HepG2 (cell line): ENCODE measurements around the gene KRTAP10-10. TPM values are rescaled to one million over a fixed set of nuclear protein-coding genes. Genes with fewer than 3 reads are reported as not detected.
"Not testable (repeated sequence)": the region's sequence is repeated elsewhere in the genome, so short reads cannot be mapped to it uniquely, and the experiment has no call there.

ENCODE experiments used
- ATAC-seq: fragments of 200-7000 bp; cut with Tn5 transposase; 3 replicates; pipeline ENCODE4 v1.9.1; 2020; ENCODE audit warnings: mild to moderate bottlenecking, moderate library complexity
- BruUV-seq: library from RNA; stranded (reverse); fragments of 400-500 nt; replicated peaks from 2 replicates; lab custom pipeline; 2021; lab: Mats Ljungman, UMichigan
- CTCF ChIA-PET: fragments of 300-600 bp; formaldehyde crosslinking; extraction: SDS; loops from one replicate; lab custom pipeline; 2021; ENCODE audit warnings: low total read pairs, inconsistent platforms, low intra/inter-chr PET ratio; lab: Yijun Ruan, JAX
- POLR2A ChIA-PET: fragments of 350-600 bp; sonication (Branson Sonifier 250); formaldehyde crosslinking; loops from one replicate; lab custom pipeline; 2020; ENCODE audit warnings: antibody characterized with exemption, inconsistent platforms; lab: Yijun Ruan, JAX
- DNase-seq: peaks from one replicate; pipeline ENCODE4 v3.0.0-alpha.2; 2015; ENCODE audit warnings: low spot score
- FAIRE-seq: peaks from 3 replicates; lab custom pipeline; 2011; peaks lifted over from hg19 to GRCh38; lab: Jason Lieb, UNC
- H2AFZ ChIP-seq: one replicate; pipeline ENCODE4 v1.6.1; 2011; ENCODE audit warnings: low read length, inconsistent platforms
- H3K27ac ChIP-seq: fragments of 300-600 bp; 3 replicates; pipeline ENCODE4 v1.8.0; 2011; ENCODE audit warnings: mixed run types, mild to moderate bottlenecking, mixed read lengths, low read length, inconsistent platforms; ENCODE audit not compliant: insufficient read depth; ENCODE audit errors: extremely low read length
- H3K27me3 ChIP-seq, 2 experiments: fragments of 200-600 bp in 1 of 2; 2 replicates in 1 of 2; 3 replicates in 1 of 2; pipeline versions ENCODE4 v1.6.0 to v1.8.0; 2011; ENCODE audit warnings: low read length in 2 of 2, mild to moderate bottlenecking in 2 of 2, moderate library complexity in 2 of 2, inconsistent platforms in 1 of 2; ENCODE audit not compliant: insufficient read depth in 2 of 2, control insufficient read depth in 1 of 2
- H3K36me3 ChIP-seq, 2 experiments: fragments of 200-600 bp in 1 of 2; replicated peaks in 1 of 2; 2 replicates in 1 of 2; 3 replicates in 1 of 2; pipeline versions ENCODE4 v1.5.1 to v1.8.0; 2011; ENCODE audit warnings: low read length in 2 of 2, inconsistent platforms in 1 of 2; ENCODE audit not compliant: insufficient read depth in 2 of 2, control insufficient read depth in 1 of 2
- H3K4me1 ChIP-seq: 2 replicates; pipeline ENCODE4 v1.5.1; 2012; ENCODE audit warnings: low read length, inconsistent platforms; ENCODE audit not compliant: insufficient read depth
- H3K4me2 ChIP-seq: 2 replicates; pipeline ENCODE4 v1.6.0; 2011; ENCODE audit warnings: low read depth, low read length, inconsistent platforms
- H3K4me3 ChIP-seq, 3 experiments: fragments of 200-600 bp in 1 of 3; sonication (generic), shearing (Covaris generic) in 1 of 3; replicated peaks in 1 of 3; 2 replicates each; pipeline ENCODE4 v1.5.1; 2011 to 2016; ENCODE audit warnings: low read length in 3 of 3, inconsistent platforms in 2 of 3, low read depth in 2 of 3, mild to moderate bottlenecking in 2 of 3, control low read depth in 1 of 3, mixed read lengths in 1 of 3; ENCODE audit not compliant: insufficient read depth in 1 of 3
- H3K79me2 ChIP-seq: one replicate; pipeline ENCODE4 v1.6.1; 2011; ENCODE audit warnings: low read length, inconsistent platforms; ENCODE audit not compliant: insufficient read depth
- H3K9ac ChIP-seq: 2 replicates; pipeline ENCODE4 v1.6.0; 2011; ENCODE audit warnings: mild to moderate bottlenecking, low read depth, low read length, inconsistent platforms; ENCODE audit not compliant: insufficient read depth
- H3K9me3 ChIP-seq: 2 replicates; pipeline ENCODE4 v1.5.1; 2012; ENCODE audit warnings: mild to moderate bottlenecking, low read length
- H4K20me1 ChIP-seq: 2 replicates; pipeline ENCODE4 v1.6.0; 2011; ENCODE audit warnings: inconsistent platforms, mild to moderate bottlenecking, low read length, moderate library complexity; ENCODE audit not compliant: insufficient read depth
- AKAP8 ChIP-seq: sonication (generic); formaldehyde crosslinking; IDR thresholded peaks from 2 replicates; pipeline ENCODE4 v1.5.1; 2020; ENCODE audit warnings: mild to moderate bottlenecking, missing genetic modification reagents
- MLXIP ChIP-seq: sonication (generic); formaldehyde crosslinking; IDR thresholded peaks from 2 replicates; pipeline ENCODE4 v1.9.0; 2021; ENCODE audit warnings: missing genetic modification reagents, borderline replicate concordance
- NFYC ChIP-seq: IDR thresholded peaks from 2 replicates; pipeline ENCODE4 v1.6.1; 2016; ENCODE audit warnings: missing genetic modification reagents, missing compliant biosample characterization
- WGBS: methylation state at CpG from one replicate; pipeline ENCODE4 v1.1.6; 2017; ENCODE audit warnings: low lambda C conversion rate; 5-methylcytosine and 5-hydroxymethylcytosine counted together
- in situ Hi-C: cut with HindIII; loops from 2 replicates; pipeline ENCODE4 v1.10.0; 2017; ENCODE audit warnings: low pct_unique_long_range_greater_than_20kb; ENCODE audit not compliant: extremely low pct_ligation_motif_present
- intact Hi-C: fragments of 100-400 bp; cut with micrococcal nuclease; formaldehyde crosslinking; loops from one replicate; pipeline ENCODE4 v1.10.0; 2022; ENCODE audit not compliant: unreplicated experiment
- polyA plus RNA-seq, 8 experiments: library from polyadenylated mRNA; depleted of rRNA in 3 of 8; stranded (reverse) in 7 of 8; unstranded in 1 of 8; fragments of >200 nt; fragmentation: Illumina TruSeq in 4 of 8; extraction: Trizol in 4 of 8; gene quantifications; 2 replicates each; pipeline versions ENCODE4 v1.2.1 to v1.2.3, GENCODE V29; 2011 to 2016; ENCODE audit warnings: low read depth in 4 of 8, missing spikeins in 1 of 8, mixed read lengths in 1 of 8; ENCODE audit not compliant: insufficient read depth in 1 of 8
- total RNA-seq, 5 experiments: library from RNA; depleted of rRNA; stranded (reverse); fragments of >200 nt; fragmentation: Illumina TruSeq; extraction: Trizol; gene quantifications; 2 replicates each; pipeline ENCODE4 v1.2.3, GENCODE V29; 2016; ENCODE audit warnings: low read depth in 1 of 5
- TF ChIP-seq, protein P1 (sequence below): sonication (generic); formaldehyde crosslinking; IDR thresholded peaks from 2 replicates; pipeline ENCODE4 v1.4.0; 2020; ENCODE audit warnings: mild to moderate bottlenecking, missing genetic modification reagents

Gene KRTAP10-10
- total and polyA plus RNA-seq, 2 of the 13 experiments (the other 11 are each of a cell fraction or from before 2014, with no cell fraction given) = not detected

- in situ Hi-C loops = no loop called here
- no peak overlapping the region for H3K4me2 ChIP-seq
- H4K20me1 ChIP-seq = no peaks in the 10 kb centered on the region
- WGBS = 20% methylated on average over 9 of the region's 11 CpGs
- FAIRE-seq (no peak), ATAC-seq (no peak), DNase-seq (no peak)
- peaks cover 4% of the 10 kb centered on the region; the same call in 1 of the 2 replicates for H3K9me3 ChIP-seq
- ChIA-PET CTCF (no interaction called here), POLR2A (no interaction called here)
- no peak overlapping the region for H2AFZ ChIP-seq
- no peaks in the 10 kb centered on the region for H3K79me2 ChIP-seq
- H3K27ac ChIP-seq = no peak overlapping the region
- intact Hi-C loops = no loop called here
- no TSS peak for BruUV-seq
- H3K4me1 ChIP-seq = peaks cover 9% of the 10 kb centered on the region; the same call in 1 of the 2 replicates
- TF ChIP-seq MLXIP (CRISPR knock-in tag) = no peak
- TF ChIP-seq, protein P1, sequence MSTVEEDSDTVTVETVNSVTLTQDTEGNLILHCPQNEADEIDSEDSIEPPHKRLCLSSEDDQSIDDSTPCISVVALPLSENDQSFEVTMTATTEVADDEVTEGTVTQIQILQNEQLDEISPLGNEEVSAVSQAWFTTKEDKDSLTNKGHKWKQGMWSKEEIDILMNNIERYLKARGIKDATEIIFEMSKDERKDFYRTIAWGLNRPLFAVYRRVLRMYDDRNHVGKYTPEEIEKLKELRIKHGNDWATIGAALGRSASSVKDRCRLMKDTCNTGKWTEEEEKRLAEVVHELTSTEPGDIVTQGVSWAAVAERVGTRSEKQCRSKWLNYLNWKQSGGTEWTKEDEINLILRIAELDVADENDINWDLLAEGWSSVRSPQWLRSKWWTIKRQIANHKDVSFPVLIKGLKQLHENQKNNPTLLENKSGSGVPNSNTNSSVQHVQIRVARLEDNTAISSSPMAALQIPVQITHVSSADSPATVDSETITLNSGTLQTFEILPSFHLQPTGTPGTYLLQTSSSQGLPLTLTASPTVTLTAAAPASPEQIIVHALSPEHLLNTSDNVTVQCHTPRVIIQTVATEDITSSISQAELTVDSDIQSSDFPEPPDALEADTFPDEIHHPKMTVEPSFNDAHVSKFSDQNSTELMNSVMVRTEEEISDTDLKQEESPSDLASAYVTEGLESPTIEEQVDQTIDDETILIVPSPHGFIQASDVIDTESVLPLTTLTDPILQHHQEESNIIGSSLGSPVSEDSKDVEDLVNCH (CRISPR knock-in tag) = no peak
- no peak for TF ChIP-seq AKAP8
- TF ChIP-seq NFYC (CRISPR knock-in tag) = no peak
- no peak overlapping the region for H3K9ac ChIP-seq
- H3K4me3 ChIP-seq = no peak overlapping the region
- H3K36me3 ChIP-seq = no peaks in the 10 kb centered on the region
- H3K27me3 ChIP-seq = peaks cover 1 to 6% of the 10 kb centered on the region in 2 experiments; a peak in 2 of 5 replicates
Observed at GRCh38 chr21:44658913-44659595, 21.9 kb downstream of the KRTAP10-10 start.

- intact Hi-C loops, H3K4me2 ChIP-seq, H3K9ac ChIP-seq, H3K27me3 ChIP-seq, ATAC-seq, H3K79me2 ChIP-seq, H3K4me3 ChIP-seq, POLR2A ChIA-PET, H3K9me3 ChIP-seq, DNase-seq, H3K36me3 ChIP-seq, in situ Hi-C loops, FAIRE-seq, H3K27ac ChIP-seq, BruUV-seq, H2AFZ ChIP-seq, H3K4me1 ChIP-seq, H4K20me1 ChIP-seq, CTCF ChIA-PET: not testable (repeated sequence)
- 41% methylated on average over 7 of the region's 7 CpGs for WGBS
Observed at GRCh38 chr21:44661567-44661966, 24.4 kb downstream of the KRTAP10-10 start.
